SU-DHL-6 (cell line): ENCODE measurements around the gene KDM4B.

ENCODE experiments used
- CTCF ChIP-seq: fragments of 200-600 bp; sonication (generic); IDR thresholded peaks from one replicate; pipeline ENCODE4 v1.5.1; 2017; ENCODE audit warnings: antibody characterized with exemption, mild to moderate bottlenecking, low read length, moderate library complexity; ENCODE audit not compliant: insufficient read depth, poor library complexity, severe bottlenecking
- EZH2phosphoT487 ChIP-seq: fragments of 200-600 bp; sonication (generic), shearing (Covaris generic); conservative IDR thresholded peaks from 2 replicates; pipeline ENCODE4 v1.6.1; 2018; ENCODE audit warnings: mild to moderate bottlenecking, antibody characterized with exemption, low read length, moderate library complexity, mixed read lengths

GRCh38 chr19:5154129-5154798 lies 185.4 kb downstream of the KDM4B start:
- peak; percentile 63 for TF ChIP-seq CTCF
- TF ChIP-seq EZH2phosphoT487 = no peak
